22Rv1 (cell line): ENCODE data around the gene NAPSA.

ENCODE experiments used
- CTCF ChIP-seq: fragments of 450-650 bp; IDR thresholded peaks from 2 replicates; pipeline ENCODE4 v1.5.1; 2017; ENCODE audit warnings: mild to moderate bottlenecking
- ZFX ChIP-seq: fragments of 450-650 bp; IDR thresholded peaks from 2 replicates; pipeline ENCODE4 v1.6.1; 2017; ENCODE audit warnings: antibody characterized with exemption, borderline replicate concordance

- no peak for TF ChIP-seq CTCF
- TF ChIP-seq ZFX, result no peak
Measured at GRCh38 chr19:50314724-50315708, 50.4 kb downstream of the NAPSA start.
